RWPE1 (cell line): Measurements from ENCODE around the gene HS6ST1.
A peak's percentile ranks its signal among the peaks of the same experiment; 100 is the strongest.

Source experiments
- CTCF ChIA-PET: fragments of 350-600 bp; sonication (Branson Sonifier 250); formaldehyde crosslinking; extraction: SDS; loops from one replicate; lab custom pipeline; 2021; lab: Yijun Ruan, JAX
- POLR2A ChIA-PET: fragments of 400-600 bp; formaldehyde crosslinking; extraction: SDS; loops from one replicate; lab custom pipeline; 2020; ENCODE audit warnings: antibody characterized with exemption; ENCODE audit not compliant: low non-redundant PET; lab: Yijun Ruan, JAX
- DNase-seq: peaks from one replicate; pipeline ENCODE4 v3.0.0; 2012; ENCODE audit warnings: low spot score
- H3K27ac ChIP-seq: fragments of 450-650 bp; 2 replicates; pipeline ENCODE4 v1.5.1; 2017
- TF ChIP-seq, protein P1 (sequence below): fragments of 450-650 bp; conservative IDR thresholded peaks from 2 replicates; pipeline ENCODE4 v1.5.1; 2017; ENCODE audit warnings: low read depth, mild to moderate bottlenecking

HS6ST1 gene

GRCh38 chr2:128311216-128311754, 7.4 kb downstream of the HS6ST1 start:
- no peak for DNase-seq
- ChIA-PET CTCF (no interaction called here), POLR2A (no interaction called here)
- TF ChIP-seq, protein P1, sequence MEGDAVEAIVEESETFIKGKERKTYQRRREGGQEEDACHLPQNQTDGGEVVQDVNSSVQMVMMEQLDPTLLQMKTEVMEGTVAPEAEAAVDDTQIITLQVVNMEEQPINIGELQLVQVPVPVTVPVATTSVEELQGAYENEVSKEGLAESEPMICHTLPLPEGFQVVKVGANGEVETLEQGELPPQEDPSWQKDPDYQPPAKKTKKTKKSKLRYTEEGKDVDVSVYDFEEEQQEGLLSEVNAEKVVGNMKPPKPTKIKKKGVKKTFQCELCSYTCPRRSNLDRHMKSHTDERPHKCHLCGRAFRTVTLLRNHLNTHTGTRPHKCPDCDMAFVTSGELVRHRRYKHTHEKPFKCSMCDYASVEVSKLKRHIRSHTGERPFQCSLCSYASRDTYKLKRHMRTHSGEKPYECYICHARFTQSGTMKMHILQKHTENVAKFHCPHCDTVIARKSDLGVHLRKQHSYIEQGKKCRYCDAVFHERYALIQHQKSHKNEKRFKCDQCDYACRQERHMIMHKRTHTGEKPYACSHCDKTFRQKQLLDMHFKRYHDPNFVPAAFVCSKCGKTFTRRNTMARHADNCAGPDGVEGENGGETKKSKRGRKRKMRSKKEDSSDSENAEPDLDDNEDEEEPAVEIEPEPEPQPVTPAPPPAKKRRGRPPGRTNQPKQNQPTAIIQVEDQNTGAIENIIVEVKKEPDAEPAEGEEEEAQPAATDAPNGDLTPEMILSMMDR, result no peak
- 0 out of 2 replicates have a peak overlapping the region, but pooled peaks have one; percentile 5 for H3K27ac ChIP-seq

GRCh38 chr2:128310761-128311160, 7.9 kb downstream of the HS6ST1 start:
- DNase-seq, result no peak
- CTCF ChIA-PET, result no interaction called here
- POLR2A ChIA-PET, result no interaction called here
- TF ChIP-seq, protein P1, result no peak
- 0 out of 2 replicates have a peak overlapping the region, but pooled peaks have one; percentile 5 for H3K27ac ChIP-seq

DNA sequence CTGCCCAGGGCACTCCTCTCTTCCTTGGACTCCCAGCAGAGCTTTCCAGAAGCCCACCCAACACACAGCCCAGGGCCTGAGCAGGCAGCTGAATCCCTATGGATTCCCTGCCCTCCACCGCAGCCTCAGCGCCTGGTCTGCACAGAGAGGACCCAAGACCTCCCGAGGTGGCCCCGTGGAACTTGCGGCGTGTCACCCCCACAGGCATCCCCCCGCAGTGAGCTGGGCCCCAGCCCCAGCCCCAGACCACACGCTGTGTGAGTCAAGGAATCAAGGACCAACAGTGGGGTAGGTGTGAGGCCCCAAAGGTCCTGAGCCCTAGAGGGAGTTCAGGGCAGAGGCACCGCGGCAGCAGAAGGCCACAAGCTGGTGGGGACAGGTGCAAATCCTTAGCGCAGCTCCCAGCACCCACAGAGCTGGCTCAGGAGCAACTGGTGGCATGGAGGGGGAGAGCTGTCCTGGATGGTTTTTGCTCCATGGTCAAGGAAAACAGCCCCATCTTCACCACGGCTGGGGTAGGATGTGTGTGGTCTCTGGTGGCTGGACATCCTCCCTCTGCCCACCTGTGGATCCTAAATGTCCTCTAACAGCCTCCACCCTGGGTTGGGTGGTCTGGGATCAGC, 8.5 kb downstream of the HS6ST1 start:
- H3K27ac ChIP-seq, result no peak overlapping the region; the same call in 1 of the 2 replicates
- DNase-seq, result no peak
- TF ChIP-seq, protein P1, result no peak
- ChIA-PET POLR2A (no interaction called here), CTCF (interaction anchor here (0.7 to 1.2 kb wide), 2 partner anchors 11 to 27 kb away, joined by 3 to 4 read pairs; no protein-coding TSS in a partner anchor)

- ChIA-PET POLR2A (no interaction called here), CTCF (interaction anchor here (0.6 to 1.2 kb wide), 3 partner anchors 12 to 64 kb away, joined by 3 to 4 read pairs (median 3); no protein-coding TSS in a partner anchor)
- peak overlapping the region; percentile 98; the same call in 1 of the 2 replicates for H3K27ac ChIP-seq
- TF ChIP-seq, protein P1, result no peak
- DNase-seq, result no peak
Measured at GRCh38 chr2:128309280-128310093, 9.2 kb downstream of the HS6ST1 start.

DNA sequence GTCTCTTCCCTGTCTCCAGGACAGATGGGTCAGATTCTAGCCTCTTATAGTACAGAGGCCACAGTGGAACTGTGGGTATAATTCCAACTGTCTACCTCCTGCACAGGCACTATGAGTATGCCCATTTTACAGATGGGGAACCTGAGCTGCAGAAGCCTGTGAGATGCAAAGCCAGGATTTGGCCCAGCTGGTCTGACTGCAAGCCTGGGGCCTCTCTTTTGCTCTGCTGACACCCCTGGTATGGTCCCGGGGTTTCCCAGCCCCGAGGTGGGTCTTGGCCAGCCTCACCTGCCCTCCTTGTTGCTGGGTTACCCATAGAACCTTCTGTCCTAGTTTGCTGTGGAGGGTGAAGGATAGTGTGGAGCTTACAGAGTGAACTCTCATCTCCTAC, 9.8 kb downstream of the HS6ST1 start:
- peak overlapping the region; percentile 98 for H3K27ac ChIP-seq
- DNase-seq, result no peak
- TF ChIP-seq, protein P1, result no peak
- ChIA-PET POLR2A (no interaction called here), CTCF (interaction anchor here (1.2 kb wide), 1 partner anchor 13 kb away, joined by 4 read pairs; no protein-coding TSS in a partner anchor)

GRCh38 chr2:128308284-128308731, 10.4 kb downstream of the HS6ST1 start:
- peak overlapping the region; percentile 98 for H3K27ac ChIP-seq
- ChIA-PET CTCF (interaction anchor here (0.6 kb wide), 2 partner anchors 13 to 371 kb away, joined by 3 read pairs; no protein-coding TSS in a partner anchor), POLR2A (no interaction called here)
- TF ChIP-seq, protein P1, result no peak
- DNase-seq, result no peak
